IPS DF 19.7 (cell line): Measurements from ENCODE around the gene EFNA4.

Experiments
- DNase-seq: peaks from one replicate; pipeline ENCODE4 v3.0.0-alpha.2; 2013; ENCODE audit warnings: low read depth, low spot score

Gene EFNA4

GRCh38 chr1:155063550-155064110 is at the start of gene EFNA4:
TSS of gene EFNA4 (plus strand) at chr1:155063740. CDS start at chr1:155063824, 84 bp downstream.
- no peak for DNase-seq

GRCh38 chr1:155014709-155015508 is 48.6 kb upstream of the EFNA4 start:
- no peak for DNase-seq

- DNase-seq, result no peak
Measured at GRCh38 chr1:155015527-155016230, 47.9 kb upstream of the EFNA4 start.

- no peak for DNase-seq
Measured at GRCh38 chr1:155016231-155016831, 47.2 kb upstream of the EFNA4 start.

GRCh38 chr1:155017041-155017945 is 46.2 kb upstream of the EFNA4 start:
- no peak for DNase-seq

GRCh38 chr1:155017946-155018316 is 45.6 kb upstream of the EFNA4 start:
- no peak for DNase-seq

GRCh38 chr1:155018617-155019348 is 44.8 kb upstream of the EFNA4 start:
- DNase-seq, result no peak

- DNase-seq, result no peak
Measured at GRCh38 chr1:155019377-155020245, 43.9 kb upstream of the EFNA4 start.

- DNase-seq, result no peak
Measured at GRCh38 chr1:155022136-155022926, 41.2 kb upstream of the EFNA4 start.

- DNase-seq, result no peak
Measured at GRCh38 chr1:155022927-155023236, 40.7 kb upstream of the EFNA4 start.

GRCh38 chr1:155023627-155024026 is 39.9 kb upstream of the EFNA4 start:
- no peak for DNase-seq

- DNase-seq, result no peak
Measured at GRCh38 chr1:155024315-155024714, 39.2 kb upstream of the EFNA4 start.

GRCh38 chr1:155026154-155026553 is 37.4 kb upstream of the EFNA4 start:
- no peak for DNase-seq

GRCh38 chr1:155026588-155026987 is 37.0 kb upstream of the EFNA4 start:
- DNase-seq, result no peak

- DNase-seq, result no peak
Measured at GRCh38 chr1:155029513-155030242, 33.9 kb upstream of the EFNA4 start.

GRCh38 chr1:155030243-155030795 is 33.2 kb upstream of the EFNA4 start:
- DNase-seq, result no peak

- DNase-seq, result no peak
Measured at GRCh38 chr1:155030899-155031298, 32.6 kb upstream of the EFNA4 start.

GRCh38 chr1:155032886-155033285 is 30.7 kb upstream of the EFNA4 start:
- no peak for DNase-seq
